Endothelial cell of umbilical vein (primary cell): ENCODE results near the gene CACNA1S. TPM values are rescaled to one million over a fixed set of nuclear protein-coding genes. Genes with fewer than 3 reads are reported as not detected.
A peak's percentile ranks its signal among the peaks of the same experiment; 100 is the strongest.

Experiments used
- BruUV-seq: library from RNA; stranded (reverse); fragments of 400-500 nt; replicated peaks from 2 replicates; lab custom pipeline; 2021; lab: Mats Ljungman, UMichigan
- CTCF ChIA-PET: fragments of 300-600, 350-600 bp; sonication (Branson Sonifier 250); formaldehyde crosslinking; loops from one replicate; lab custom pipeline; 2021; ENCODE audit warnings: antibody characterized with exemption, inconsistent platforms; lab: Charles Lee
- POLR2A ChIA-PET: fragments of 300-600, 350-600 bp; sonication (Branson Sonifier 250); formaldehyde crosslinking; loops from one replicate; lab custom pipeline; 2021; ENCODE audit warnings: antibody characterized with exemption, inconsistent platforms; lab: Charles Lee
- DNase-seq: peaks from one replicate; pipeline ENCODE4 v3.0.0-alpha.2; 2011; ENCODE audit warnings: low read depth, low spot score
- FAIRE-seq: peaks from 2 replicates; lab custom pipeline; 2011; peaks lifted over from hg19 to GRCh38; lab: Jason Lieb, UNC
- H2AFZ ChIP-seq: 2 replicates; pipeline ENCODE4 v1.6.0; 2012; ENCODE audit warnings: low read depth, low read length, control low read depth, inconsistent platforms
- H3K27ac ChIP-seq: 2 replicates; pipeline ENCODE4 v1.5.1; 2011; ENCODE audit warnings: low read depth, mild to moderate bottlenecking, control low read depth, low read length, moderate library complexity; ENCODE audit not compliant: insufficient read depth
- H3K27me3 ChIP-seq, 2 experiments: 2 replicates each; pipeline versions ENCODE4 v1.6.0 to v1.6.1; 2011; ENCODE audit warnings: low read length in 2 of 2, mixed read lengths in 1 of 2; ENCODE audit not compliant: control insufficient read depth in 2 of 2, insufficient read depth in 2 of 2
- H3K36me3 ChIP-seq, 2 experiments: 2 replicates in 1 of 2; 3 replicates in 1 of 2; pipeline ENCODE4 v1.5.1; 2011; ENCODE audit warnings: low read length in 2 of 2, mild to moderate bottlenecking in 1 of 2, moderate library complexity in 1 of 2; ENCODE audit not compliant: control insufficient read depth in 2 of 2, insufficient read depth in 2 of 2; ENCODE audit errors: extremely low read depth in 1 of 2
- H3K4me1 ChIP-seq: 3 replicates; pipeline ENCODE4 v1.5.1; 2011; ENCODE audit warnings: mild to moderate bottlenecking, low read length; ENCODE audit not compliant: control insufficient read depth, insufficient read depth; ENCODE audit errors: extremely low read depth
- H3K4me2 ChIP-seq: 2 replicates; pipeline ENCODE4 v1.6.1; 2011; ENCODE audit warnings: low read length, control low read depth, mixed read lengths; ENCODE audit not compliant: insufficient read depth
- H3K4me3 ChIP-seq, 3 experiments: fragments of 200-600 bp in 1 of 3; sonication (generic), shearing (Covaris generic) in 1 of 3; replicated peaks in 1 of 3; 2 replicates each; pipeline ENCODE4 v1.5.1; 2011 to 2016; ENCODE audit warnings: control low read depth in 3 of 3, low read length in 3 of 3, mild to moderate bottlenecking in 2 of 3, inconsistent platforms in 1 of 3, low read depth in 1 of 3, moderate library complexity in 1 of 3; ENCODE audit not compliant: insufficient read depth in 1 of 3
- H3K79me2 ChIP-seq: 2 replicates; pipeline ENCODE4 v1.6.0; 2012; ENCODE audit warnings: low read length, inconsistent platforms; ENCODE audit not compliant: control insufficient read depth, insufficient read depth
- H3K9ac ChIP-seq: replicated peaks from 2 replicates; pipeline ENCODE3; 2011; ENCODE audit warnings: low read length, control low read depth; ENCODE audit not compliant: insufficient read depth; ENCODE audit errors: extremely low read depth
- H3K9me1 ChIP-seq: replicated peaks from 3 replicates; pipeline ENCODE4 v1.6.0; 2011; ENCODE audit warnings: mild to moderate bottlenecking, low read length; ENCODE audit not compliant: control insufficient read depth, insufficient read depth; ENCODE audit errors: extremely low read depth
- H3K9me3 ChIP-seq: replicated peaks from 2 replicates; pipeline ENCODE4 v1.5.1; 2012; ENCODE audit warnings: low read length, inconsistent platforms; ENCODE audit not compliant: control insufficient read depth, insufficient read depth
- H4K20me1 ChIP-seq: replicated peaks from 2 replicates; pipeline ENCODE3; 2011; ENCODE audit warnings: mild to moderate bottlenecking, low read length; ENCODE audit not compliant: control insufficient read depth, insufficient read depth; ENCODE audit errors: extremely low read depth
- CTCF ChIP-seq, 2 donors: IDR thresholded peaks; 1 replicate in 1 of 2; 2 replicates in 1 of 2; pipeline ENCODE4 v1.5.1; 2011; ENCODE audit warnings: low read length in 2 of 2, mild to moderate bottlenecking in 2 of 2, moderate library complexity in 2 of 2, control low read depth in 1 of 2, inconsistent platforms in 1 of 2, low read depth in 1 of 2; ENCODE audit not compliant: insufficient read depth in 1 of 2; ENCODE audit errors: extremely low read depth in 1 of 2
- EZH2 ChIP-seq: IDR thresholded peaks from 2 replicates; pipeline ENCODE4 v1.6.1; 2012; ENCODE audit warnings: borderline replicate concordance, low read depth, mild to moderate bottlenecking, moderate library complexity, low read length, inconsistent platforms; ENCODE audit not compliant: severe bottlenecking
- JUN ChIP-seq: IDR thresholded peaks from 2 replicates; pipeline ENCODE4 v1.6.1; 2011; ENCODE audit warnings: borderline replicate concordance, low read depth; ENCODE audit not compliant: insufficient read length, insufficient read depth
- dilution Hi-C: fragments of 300-500 bp; cut with MboI; formaldehyde crosslinking; loops from one replicate; pipeline ENCODE4 v1.15.0; 2019; ENCODE audit warnings: low sequenced_read_pairs; ENCODE audit not compliant: extremely low pct_ligation_motif_present
- intact Hi-C: fragments of 100-400 bp; cut with micrococcal nuclease; formaldehyde crosslinking; loops from one replicate; pipeline ENCODE4 v1.10.0; 2022
- polyA plus RNA-seq, 4 experiments: library from polyadenylated mRNA; depleted of rRNA in 3 of 4; stranded (reverse) in 3 of 4; unstranded in 1 of 4; fragments of >200 nt; gene quantifications; 2 replicates each; pipeline versions ENCODE4 v1.2.1 to v1.2.3, GENCODE V29; 2011 to 2012; ENCODE audit warnings: missing spikeins in 1 of 4
- total RNA-seq: library from RNA; stranded (reverse); gene quantifications from 2 replicates; pipeline ENCODE4 v1.2.3, GENCODE V29; 2021

CACNA1S gene
- total and polyA plus RNA-seq, 2 donors (not counting 3 experiments of a cell fraction or from before 2014, with no cell fraction given) = not detected

GRCh38 chr1:201119206-201120197 lies 7.3 kb upstream of the CACNA1S start:
- no peaks in the 10 kb centered on the region for H3K79me2 ChIP-seq
- no peaks in the 10 kb centered on the region for H3K9me3 ChIP-seq
- dilution Hi-C loops (no loop called here), intact Hi-C loops (loop anchor here (1.0 to 10.0 kb wide), 2 partner anchors 147 to 565 kb away; no protein-coding TSS in a partner anchor)
- FAIRE-seq = peak; percentile 67
- no peak overlapping the region for H2AFZ ChIP-seq
- TF ChIP-seq EZH2 = peak; percentile 48
- TF ChIP-seq CTCF (IDR thresholded peaks at IDR 0.05; ENCODE audit: extremely low read depth in 1 of 2, insufficient read depth in 1 of 2, low read depth in 1 of 2, low read length in 2 of 2) = peak; percentile 69 to 79
- no peak for TF ChIP-seq JUN
- H3K4me2 ChIP-seq = no peak overlapping the region
- H3K9me1 ChIP-seq = no peaks in the 10 kb centered on the region
- H3K9ac ChIP-seq = no peak overlapping the region
- H3K4me1 ChIP-seq = no peaks in the 10 kb centered on the region
- CTCF ChIA-PET = interaction anchor here (0.6 to 3.3 kb wide), 45 partner anchors 8 to 563 kb away, joined by 3 to 81 read pairs (median 4); partner anchors contain the start of gene TMEM9
- peak; percentile 47 for DNase-seq
- no peak overlapping the region for H3K4me3 ChIP-seq
- peaks cover 36 to 55% of the 10 kb centered on the region in 2 experiments for H3K27me3 ChIP-seq
- no peak overlapping the region for H3K27ac ChIP-seq
- H3K36me3 ChIP-seq = no peaks in the 10 kb centered on the region
- no peaks in the 10 kb centered on the region for H4K20me1 ChIP-seq
- POLR2A ChIA-PET = no interaction called here
- BruUV-seq = no TSS peak
